HCT116 (cell line): ENCODE measurements around the gene KCND3. TPM values are rescaled to one million over a fixed set of nuclear protein-coding genes. Genes with fewer than 3 reads are reported as not detected.

ENCODE experiments used
- ATAC-seq: fragments of 200-7000 bp; cut with Tn5 transposase; 2 replicates; pipeline ENCODE4 v1.9.1; 2020; ENCODE audit warnings: mild to moderate bottlenecking, moderate library complexity
- BruUV-seq: library from RNA; stranded (reverse); fragments of 400-500 nt; replicated peaks from 2 replicates; lab custom pipeline; 2021; lab: Mats Ljungman, UMichigan
- CTCF ChIA-PET: fragments of 300-600 bp; sonication (Branson Sonifier 250); formaldehyde crosslinking; loops from one replicate; lab custom pipeline; 2021; ENCODE audit warnings: antibody characterized with exemption; lab: Charles Lee
- POLR2A ChIA-PET: fragments of 300-600, 350-600 bp; sonication (Branson Sonifier 250); formaldehyde crosslinking; loops from one replicate; lab custom pipeline; 2021; ENCODE audit warnings: antibody characterized with exemption; lab: Charles Lee
- RAD21 ChIA-PET, 2 experiments: fragments of 300-600 bp; sonication (Branson Sonifier 250); formaldehyde crosslinking; loops; one replicate each; lab custom pipeline; 2023; ENCODE audit warnings: low total read pairs in 2 of 2; ENCODE audit not compliant: uncharacterized antibody in 2 of 2, unreplicated experiment in 2 of 2, low non-redundant PET in 1 of 2; lab: Charles Lee
- DNase-seq: peaks from one replicate; pipeline ENCODE4 v3.0.0-alpha.2; 2010; ENCODE audit warnings: low read depth, low spot score
- H2AFZ ChIP-seq: fragments of 200-600 bp; shearing (Covaris generic), sonication (generic); 2 replicates; pipeline ENCODE4 v1.6.1; 2017; ENCODE audit warnings: low read depth, mixed run types, mixed read lengths, antibody characterized with exemption, low read length; ENCODE audit not compliant: poor library complexity, severe bottlenecking
- H3K27ac ChIP-seq: 2 replicates; pipeline ENCODE4 v1.5.1; 2012; ENCODE audit warnings: low read depth, low read length
- H3K27me3 ChIP-seq: fragments of 200-600 bp; sonication (generic); 2 replicates; pipeline ENCODE4 v1.6.1; 2016; ENCODE audit warnings: mixed run types, low read length, mixed read lengths; ENCODE audit not compliant: insufficient read depth
- H3K36me3 ChIP-seq, 2 experiments: fragments of 200-500 bp in 1 of 2; fragments of 200-600 bp in 1 of 2; sonication (Bioruptor generic) in 1 of 2; sonication (generic) in 1 of 2; 2 replicates each; pipeline versions ENCODE4 v1.5.1 to v1.6.1; 2014 to 2016; ENCODE audit warnings: low read length in 2 of 2, inconsistent platforms in 1 of 2, mixed read lengths in 1 of 2, mixed run types in 1 of 2; ENCODE audit not compliant: insufficient read depth in 2 of 2, control insufficient read depth in 1 of 2
- H3K4me1 ChIP-seq, 2 experiments: fragments of 200-600 bp in 1 of 2; sonication (generic) in 1 of 2; 2 replicates each; pipeline versions ENCODE4 v1.5.1 to v1.6.1; 2012 to 2017; ENCODE audit warnings: low read length in 2 of 2, inconsistent platforms in 1 of 2, mild to moderate bottlenecking in 1 of 2, mixed read lengths in 1 of 2, mixed run types in 1 of 2, moderate library complexity in 1 of 2; ENCODE audit not compliant: insufficient read depth in 2 of 2, control insufficient read depth in 1 of 2
- H3K4me2 ChIP-seq: fragments of 200-600 bp; sonication (generic); 2 replicates; pipeline ENCODE4 v1.6.1; 2017; ENCODE audit warnings: mixed run types, low read length, mixed read lengths
- H3K4me3 ChIP-seq, 2 experiments: fragments of 200-600 bp in 1 of 2; sonication (generic) in 1 of 2; replicated peaks in 1 of 2; 2 replicates each; pipeline ENCODE4 v1.5.1; 2011 to 2016; ENCODE audit warnings: low read length in 2 of 2, control low read depth in 1 of 2, low read depth in 1 of 2, mild to moderate bottlenecking in 1 of 2, mixed read lengths in 1 of 2, mixed run types in 1 of 2
- H3K79me2 ChIP-seq: fragments of 200-600 bp; sonication (generic); 2 replicates; pipeline ENCODE4 v1.6.1; 2017; ENCODE audit warnings: mild to moderate bottlenecking, mixed run types, low read length, moderate library complexity, mixed read lengths; ENCODE audit not compliant: insufficient read depth
- H3K9ac ChIP-seq: fragments of 200-600 bp; sonication (generic); 2 replicates; pipeline ENCODE4 v1.6.1; 2016; ENCODE audit warnings: low read length, mixed read lengths
- H3K9me2 ChIP-seq: fragments of 200-600 bp; sonication (generic), shearing (Covaris generic); 2 replicates; pipeline ENCODE4 v1.6.1; 2017; ENCODE audit warnings: mixed run types, mild to moderate bottlenecking, moderate library complexity; ENCODE audit not compliant: insufficient read depth
- H3K9me3 ChIP-seq, 2 experiments: fragments of 200-500 bp in 1 of 2; fragments of 200-600 bp in 1 of 2; sonication (Bioruptor generic) in 1 of 2; sonication (generic) in 1 of 2; 2 replicates each; pipeline ENCODE4 v1.6.1; 2014 to 2017; ENCODE audit warnings: low read length in 2 of 2, mixed read lengths in 2 of 2, inconsistent platforms in 1 of 2, low read depth in 1 of 2, mild to moderate bottlenecking in 1 of 2, mixed run types in 1 of 2, moderate library complexity in 1 of 2; ENCODE audit not compliant: control insufficient read depth in 1 of 2, insufficient read depth in 1 of 2
- H4K20me1 ChIP-seq: fragments of 200-600 bp; sonication (generic), shearing (Covaris generic); 2 replicates; pipeline ENCODE4 v1.6.1; 2017; ENCODE audit warnings: mixed run types, mild to moderate bottlenecking, moderate library complexity; ENCODE audit not compliant: insufficient read depth
- CEBPB ChIP-seq: IDR thresholded peaks from 2 replicates; pipeline ENCODE4 v1.6.1; 2012; ENCODE audit warnings: low read depth
- CTCF ChIP-seq, 3 experiments: fragments of 200-600 bp in 1 of 3; sonication (generic) in 1 of 3; IDR thresholded peaks in 2 of 3; conservative IDR thresholded peaks in 1 of 3; 2 replicates each; pipeline ENCODE4 v1.5.1; 2012 to 2017; ENCODE audit warnings: low read depth in 2 of 3, low read length in 2 of 3, antibody characterized with exemption in 1 of 3, borderline replicate concordance in 1 of 3, control low read depth in 1 of 3, mild to moderate bottlenecking in 1 of 3, mixed read lengths in 1 of 3, mixed run types in 1 of 3, moderate library complexity in 1 of 3; ENCODE audit not compliant: insufficient read depth in 1 of 3
- EZH2phosphoT487 ChIP-seq: fragments of 200-600 bp; IDR thresholded peaks from 2 replicates; pipeline ENCODE4 v1.6.1; 2018; ENCODE audit warnings: antibody characterized with exemption, borderline replicate concordance
- JUND ChIP-seq: IDR thresholded peaks from 2 replicates; pipeline ENCODE4 v1.6.1; 2012
- POLR2AphosphoS5 ChIP-seq: IDR thresholded peaks from 2 replicates; pipeline ENCODE4 v1.6.1; 2011; ENCODE audit warnings: mild to moderate bottlenecking, low read depth, low read length, moderate library complexity
- SIN3A ChIP-seq: IDR thresholded peaks from 2 replicates; pipeline ENCODE4 v1.6.1; 2012; ENCODE audit warnings: low read depth
- SRF ChIP-seq: IDR thresholded peaks from 2 replicates; pipeline ENCODE4 v1.6.1; 2012; ENCODE audit warnings: low read depth
- ZBTB33 ChIP-seq: IDR thresholded peaks from 2 replicates; pipeline ENCODE4 v1.6.1; 2011; ENCODE audit warnings: mild to moderate bottlenecking, low read length, moderate library complexity; ENCODE audit not compliant: insufficient replicate concordance; ENCODE audit errors: extremely low read depth
- intact Hi-C: fragments of 100-400 bp; cut with micrococcal nuclease; formaldehyde crosslinking; loops from 2 replicates; pipeline ENCODE4 v1.10.0; 2022
- total RNA-seq: library from RNA; stranded (reverse); gene quantifications from one replicate; pipeline ENCODE4 v1.2.1, GENCODE V29; 2021; ENCODE audit not compliant: unreplicated experiment

Gene KCND3
- total RNA-seq, 1 experiment from 2014 or later = 0.44 TPM

GRCh38 chr1:111967067-111967690 is 22.3 kb downstream of the KCND3 start:
- H3K27me3 ChIP-seq = peaks cover 83% of the 10 kb centered on the region
- no peak overlapping the region for H3K9ac ChIP-seq
- H3K79me2 ChIP-seq = no peaks in the 10 kb centered on the region
- H3K27ac ChIP-seq = no peak overlapping the region
- no TSS peak for BruUV-seq
- DNase-seq = no peak
- RAD21 ChIA-PET = no interaction called here
- CTCF ChIA-PET = no interaction called here
- no peaks in the 10 kb centered on the region for H3K4me1 ChIP-seq
- intact Hi-C loops = no loop called here
- no peaks in the 10 kb centered on the region for H3K9me3 ChIP-seq
- no peak overlapping the region for H2AFZ ChIP-seq
- H3K9me2 ChIP-seq = no peaks in the 10 kb centered on the region
- no peaks in the 10 kb centered on the region for H3K36me3 ChIP-seq
- no peak for ATAC-seq
- no peak overlapping the region for H3K4me3 ChIP-seq
- no peaks in the 10 kb centered on the region for H4K20me1 ChIP-seq
- TF ChIP-seq CTCF (IDR thresholded peaks at IDR 0.05 in 2 of 3, conservative IDR thresholded peaks at IDR 0.05 in 1 of 3; ENCODE audit: borderline replicate concordance in 1 of 3, insufficient read depth in 1 of 3, low read depth in 2 of 3, low read length in 2 of 3) (no peak), ZBTB33 (no peak), POLR2AphosphoS5 (no peak), SRF (no peak), JUND (no peak), SIN3A (no peak), EZH2phosphoT487 (no peak), CEBPB (no peak)
- POLR2A ChIA-PET = no interaction called here
- no peak overlapping the region for H3K4me2 ChIP-seq
